Dermis microvascular lymphatic vessel endothelial cell (primary cell): ENCODE measurements around the gene SLC25A26. TPM values are rescaled to one million over a fixed set of nuclear protein-coding genes. Genes with fewer than 3 reads are reported as not detected.
"Not testable (repeated sequence)": the region's sequence is repeated elsewhere in the genome, so short reads cannot be mapped to it uniquely, and the experiment has no call there.

ENCODE experiments used
- DNase-seq, 2 donors: peaks; one replicate each; pipeline versions ENCODE4 v3.0.0 to v3.0.0-alpha.2; 2010; ENCODE audit warnings: low read depth in 2 of 2
- total RNA-seq: library from RNA; depleted of rRNA; stranded (reverse); fragments of >200 nt; gene quantifications from 2 replicates; pipeline ENCODE4 v1.2.1, GENCODE V29; 2014

The SLC25A26 gene
- total RNA-seq, 1 donor from 2014 or later, result 17.6 TPM

DNA sequence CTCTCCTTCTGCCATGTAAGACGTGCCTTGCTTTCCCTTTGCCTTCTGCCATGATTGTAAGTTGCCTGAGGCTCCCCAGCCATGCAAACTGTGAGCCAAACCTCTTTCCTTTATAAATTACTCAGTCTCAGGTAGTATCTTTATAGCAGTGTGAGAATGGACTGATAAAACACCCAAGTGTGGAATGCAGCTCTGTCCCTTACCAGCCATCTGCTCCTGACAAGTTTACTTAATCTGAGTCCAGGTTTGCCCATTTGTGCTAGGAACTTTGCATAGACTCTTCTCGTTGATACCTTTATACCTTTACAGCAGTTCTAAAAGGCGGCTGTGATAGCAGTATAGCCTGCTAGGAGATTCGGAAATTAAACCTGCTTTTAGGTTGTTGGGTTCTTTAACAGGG, 48.1 kb downstream of the SLC25A26 start:
- DNase-seq, result no peak

- DNase-seq, result no peak
Observed at GRCh38 chr3:66269411-66269810, 48.6 kb downstream of the SLC25A26 start.

DNA sequence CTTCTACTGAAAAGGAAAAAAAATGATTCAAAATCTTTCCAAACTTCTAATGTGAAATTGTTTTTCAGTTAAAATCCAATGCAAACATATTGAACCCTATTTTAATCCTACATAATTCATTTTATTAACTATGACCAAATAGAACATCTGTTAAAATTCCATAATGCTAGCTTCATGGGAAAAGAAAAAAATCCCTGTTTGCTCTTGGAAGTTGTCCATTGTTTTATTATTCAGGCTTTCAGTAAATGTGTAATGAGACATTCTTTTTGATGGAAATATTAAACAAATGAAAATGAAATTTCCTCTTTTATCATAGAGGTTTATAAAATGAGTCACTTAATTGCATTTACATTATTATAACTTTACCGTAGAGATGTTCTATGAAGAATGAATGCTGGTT, 49.5 kb downstream of the SLC25A26 start:
- no peak for DNase-seq

- DNase-seq, result no peak
Observed at GRCh38 chr3:66270701-66271100, 49.9 kb downstream of the SLC25A26 start.

DNA sequence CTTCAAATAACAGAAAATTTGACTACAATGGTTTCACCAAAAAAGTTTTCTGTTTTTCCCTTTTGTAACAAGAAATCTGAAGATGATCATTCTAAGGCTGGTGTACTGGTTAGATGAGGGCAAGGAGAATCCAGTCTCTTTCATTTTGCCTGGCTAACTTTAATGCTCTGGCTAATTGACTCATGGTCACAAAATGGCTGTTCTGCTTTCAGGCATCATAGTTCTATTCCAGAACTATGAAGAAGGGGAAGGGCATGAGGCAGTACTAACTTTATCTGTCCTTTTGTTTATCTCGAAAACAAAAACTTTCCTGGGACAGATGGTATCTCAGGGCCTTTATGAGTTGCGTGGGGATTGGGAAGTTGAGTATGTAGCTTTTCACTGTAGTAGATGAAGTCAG, 50.4 kb downstream of the SLC25A26 start:
- no peak for DNase-seq

GRCh38 chr3:66272016-66272415, 51.2 kb downstream of the SLC25A26 start:
- no peak for DNase-seq

- DNase-seq, result not testable (repeated sequence)
Observed at GRCh38 chr3:66274837-66275236, 54.0 kb downstream of the SLC25A26 start.

GRCh38 chr3:66276705-66277274, 56.0 kb downstream of the SLC25A26 start:
- DNase-seq, result peak; percentile 77 to 81

- DNase-seq, result no peak
Observed at GRCh38 chr3:66279168-66279567, 58.4 kb downstream of the SLC25A26 start.

DNA sequence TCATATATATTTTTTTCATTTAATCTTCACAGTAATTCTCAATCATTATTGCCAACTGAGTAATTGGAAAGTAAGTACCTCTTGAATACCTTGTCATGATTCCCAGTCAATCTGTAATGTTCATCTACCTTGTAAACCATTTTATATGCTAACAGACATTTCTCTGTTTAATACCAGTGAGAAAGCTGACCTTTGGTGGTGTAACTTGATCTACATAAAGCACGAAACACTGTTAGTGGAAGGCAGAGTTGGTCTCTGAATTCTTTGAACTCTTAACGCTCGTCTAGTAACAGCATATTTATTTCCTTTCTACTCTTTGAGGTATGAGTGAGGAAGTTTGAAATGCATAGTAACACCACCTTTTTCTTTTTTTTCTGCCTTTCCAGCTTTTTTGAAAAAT, 59.5 kb downstream of the SLC25A26 start:
- DNase-seq, result no peak

- not testable (repeated sequence) for DNase-seq
Observed at GRCh38 chr3:66291922-66292321, 71.1 kb downstream of the SLC25A26 start.

DNA sequence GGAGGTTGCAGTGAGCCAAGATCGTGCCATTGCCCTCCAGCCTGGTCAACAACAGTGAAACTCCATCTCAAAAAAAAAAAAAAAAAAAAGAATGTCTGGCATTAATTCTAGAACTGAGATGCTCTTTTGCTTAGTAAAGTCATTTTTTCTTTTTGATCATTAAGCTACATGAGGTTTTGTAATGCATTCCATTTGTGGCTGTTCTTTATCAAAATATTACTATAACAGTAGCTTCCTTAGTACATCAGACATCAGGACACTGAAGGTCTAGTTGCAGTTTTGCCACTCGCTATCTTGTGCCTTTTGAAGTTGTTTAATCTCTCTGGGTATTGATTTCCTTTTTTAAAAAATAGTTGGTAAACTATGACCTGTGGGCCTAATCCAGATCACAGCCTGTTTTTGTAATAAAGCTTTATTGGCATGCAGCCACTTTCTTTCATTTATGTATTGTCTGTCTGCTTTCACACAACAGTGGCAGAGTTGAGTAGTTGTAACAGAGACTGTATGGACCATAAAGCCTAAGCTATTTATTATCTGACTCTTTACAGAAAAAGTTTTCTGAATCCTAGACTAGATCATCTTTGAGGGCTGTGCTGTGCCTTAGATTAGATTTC, 76.6 kb downstream of the SLC25A26 start:
- peak; percentile 83 to 94 for DNase-seq

DNA sequence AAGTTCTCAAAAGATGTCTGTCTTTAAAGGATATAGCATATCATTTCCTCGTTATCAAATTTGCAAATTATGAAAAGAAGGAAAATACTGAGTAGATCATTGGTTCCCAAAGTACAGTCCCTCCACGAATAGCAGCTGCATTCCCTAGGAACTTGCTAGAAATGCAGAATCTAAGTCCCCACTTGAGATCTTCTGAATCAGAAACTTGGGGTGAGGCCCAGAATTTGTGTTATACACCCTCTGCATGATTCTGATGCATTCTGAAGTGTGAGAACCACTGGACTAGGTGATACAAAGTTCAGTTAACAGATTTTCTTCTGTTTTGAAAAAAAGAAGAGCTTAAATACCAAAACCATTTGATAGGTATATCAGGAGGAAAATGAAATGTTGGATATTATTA, 77.1 kb downstream of the SLC25A26 start:
- DNase-seq, result peak in 1 of 2 donors; percentile 10

DNA sequence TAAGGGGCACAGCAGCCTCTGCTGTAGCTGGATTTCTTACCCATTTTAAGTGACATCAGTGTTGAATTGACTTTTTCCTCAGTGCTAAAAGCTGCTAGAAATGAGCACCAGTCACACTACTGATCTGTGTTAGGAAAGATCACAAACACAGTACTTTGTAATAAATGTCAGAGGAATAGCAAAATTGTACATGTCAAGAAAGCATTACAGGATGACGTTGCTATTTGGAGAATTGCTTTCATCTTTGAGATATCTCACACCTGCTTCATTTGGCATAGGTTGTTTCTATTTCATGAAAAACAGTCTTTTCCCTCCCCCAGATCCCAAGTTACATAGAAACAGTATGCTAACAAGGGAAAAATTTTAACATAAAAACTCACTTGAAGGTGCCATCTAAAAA, 77.8 kb downstream of the SLC25A26 start:
- DNase-seq, result no peak

DNA sequence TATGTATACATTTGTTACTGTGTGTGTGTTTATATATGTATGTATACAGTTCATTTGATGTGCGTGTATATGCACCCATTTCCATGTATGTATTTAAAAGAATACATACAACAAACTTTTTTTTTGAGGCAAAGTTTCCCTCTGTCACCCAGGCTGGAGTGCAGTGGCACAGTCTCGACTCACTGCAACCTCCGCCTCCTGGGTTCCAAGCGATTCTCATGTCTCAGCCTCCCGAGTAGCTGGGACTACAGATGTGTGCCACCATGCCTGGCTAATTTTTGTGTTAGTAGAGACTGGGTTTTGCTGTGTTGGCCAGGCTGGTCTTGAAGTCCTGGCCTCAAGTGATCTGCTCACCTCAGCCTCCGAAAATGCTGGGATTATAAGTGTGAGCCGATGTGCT, 78.3 kb downstream of the SLC25A26 start:
- not testable (repeated sequence) for DNase-seq

GRCh38 chr3:66299891-66300290, 79.1 kb downstream of the SLC25A26 start:
- no peak for DNase-seq

DNA sequence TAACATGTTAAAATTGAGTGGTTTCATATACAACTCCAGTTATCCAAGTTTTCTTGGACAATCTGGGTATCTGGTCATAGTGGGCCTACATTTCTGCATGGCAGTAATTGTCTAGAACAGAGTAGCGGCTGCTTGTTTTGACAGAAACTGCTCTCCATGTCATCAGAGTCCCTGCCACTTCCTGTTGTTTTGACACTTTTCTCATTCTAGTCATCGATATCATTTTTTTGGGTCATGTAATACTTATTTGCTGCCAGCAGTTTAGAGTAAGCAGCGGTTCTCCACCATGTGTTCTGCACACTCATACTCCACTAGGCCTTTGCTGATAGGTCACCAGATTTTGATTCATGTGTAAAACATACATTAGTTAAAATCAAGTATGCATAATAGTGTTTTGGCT, 81.5 kb downstream of the SLC25A26 start:
- peak in 1 of 2 donors; percentile 21 for DNase-seq

GRCh38 chr3:66303491-66303901, 82.7 kb downstream of the SLC25A26 start:
- no peak for DNase-seq

GRCh38 chr3:66304293-66304692, 83.5 kb downstream of the SLC25A26 start:
- no peak for DNase-seq

DNA sequence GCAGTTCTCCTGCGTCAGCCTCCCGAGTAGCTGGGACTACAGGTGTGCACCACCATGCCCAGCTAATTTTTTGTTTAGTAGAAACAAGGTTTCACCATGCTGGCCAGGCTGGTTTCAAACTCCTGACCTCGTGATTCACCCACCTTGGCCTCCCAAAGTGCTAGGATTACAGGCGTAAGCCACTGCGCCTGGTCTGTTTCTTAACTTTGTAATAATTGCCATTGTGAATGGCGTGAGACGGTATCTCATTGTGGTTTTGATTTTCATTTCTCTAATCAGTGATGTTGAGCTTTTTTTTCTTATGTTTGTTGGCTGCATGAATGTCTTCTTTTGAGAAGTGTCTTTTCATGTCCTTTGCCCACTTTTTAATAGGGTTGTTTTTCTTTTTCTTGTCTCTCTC, 85.3 kb downstream of the SLC25A26 start:
- DNase-seq, result not testable (repeated sequence)

GRCh38 chr3:66306991-66307390, 86.2 kb downstream of the SLC25A26 start:
- not testable (repeated sequence) for DNase-seq

- no peak for DNase-seq
Observed at GRCh38 chr3:66312039-66312438, 91.2 kb downstream of the SLC25A26 start.

- DNase-seq, result no peak
Observed at GRCh38 chr3:66314455-66314854, 93.7 kb downstream of the SLC25A26 start.
